H1 (cell line): ENCODE data around the gene CTNNA3. TPM values are rescaled to one million over a fixed set of nuclear protein-coding genes. Genes with fewer than 3 reads are reported as not detected.

ENCODE experiments used
- CTCF ChIA-PET: fragments of 300-600 bp; sonication (Branson Sonifier 250); formaldehyde crosslinking; loops from one replicate; lab custom pipeline; 2021; ENCODE audit not compliant: partially characterized antibody; lab: Charles Lee
- POLR2A ChIA-PET: fragments of 300-600 bp; sonication (Branson Sonifier 250); formaldehyde crosslinking; loops from one replicate; lab custom pipeline; 2021; ENCODE audit warnings: inconsistent platforms; ENCODE audit not compliant: partially characterized antibody; lab: Charles Lee
- DNase-seq, 2 experiments: peaks; one replicate each; pipeline versions ENCODE4 v3.0.0 to v3.0.0-alpha.2; 2010 to 2022; ENCODE audit warnings: low spot score in 2 of 2, low read depth in 1 of 2, mixed read lengths in 1 of 2
- FAIRE-seq: peaks from 2 replicates; lab custom pipeline; 2011; peaks lifted over from hg19 to GRCh38; lab: Jason Lieb, UNC
- H2AFZ ChIP-seq: 2 replicates; pipeline ENCODE4 v1.8.1; 2012; ENCODE audit warnings: low read length, inconsistent platforms
- H2AK5ac ChIP-seq: 2 replicates; pipeline ENCODE4 v1.6.1; 2013; ENCODE audit warnings: low read depth, low read length
- H2BK120ac ChIP-seq: replicated peaks from 2 replicates; pipeline ENCODE3; 2013; ENCODE audit warnings: low read depth, low read length, inconsistent platforms
- H2BK12ac ChIP-seq: 2 replicates; pipeline ENCODE4 v1.6.1; 2013; ENCODE audit warnings: low read depth, low read length
- H2BK15ac ChIP-seq: 2 replicates; pipeline ENCODE4 v1.6.1; 2013; ENCODE audit warnings: low read length
- H2BK20ac ChIP-seq: 2 replicates; pipeline ENCODE4 v1.6.1; 2013; ENCODE audit warnings: low read length
- H2BK5ac ChIP-seq: 2 replicates; pipeline ENCODE4 v1.6.1; 2013; ENCODE audit warnings: low read depth, low read length
- H3K14ac ChIP-seq: 2 replicates; pipeline ENCODE4 v1.6.1; 2013; ENCODE audit warnings: inconsistent platforms; ENCODE audit not compliant: insufficient read length
- H3K18ac ChIP-seq: 2 replicates; pipeline ENCODE4 v1.6.1; 2013; ENCODE audit warnings: low read length; ENCODE audit errors: extremely low read depth
- H3K23ac ChIP-seq: 2 replicates; pipeline ENCODE4 v1.6.1; 2013; ENCODE audit warnings: inconsistent platforms; ENCODE audit not compliant: insufficient read length
- H3K23me2 ChIP-seq: 2 replicates; pipeline ENCODE4 v1.6.1; 2013; ENCODE audit warnings: low read depth, low read length
- H3K27ac ChIP-seq: 2 replicates; pipeline ENCODE4 v1.6.1; 2011; ENCODE audit warnings: low read depth, low read length, inconsistent platforms
- H3K27me3 ChIP-seq, 4 experiments: replicated peaks in 1 of 4; 1 replicate in 1 of 4; 2 replicates in 3 of 4; pipeline versions ENCODE4 v1.6.1 to v1.8.1; 2011 to 2013; ENCODE audit warnings: low read length in 3 of 4, mild to moderate bottlenecking in 3 of 4, inconsistent platforms in 2 of 4, mixed read lengths in 2 of 4, moderate library complexity in 1 of 4; ENCODE audit not compliant: control insufficient read depth in 3 of 4, insufficient read depth in 3 of 4; ENCODE audit errors: extremely low read depth in 1 of 4
- H3K36me3 ChIP-seq, 4 experiments: 2 replicates each; pipeline versions ENCODE4 v1.6.1 to v1.8.1; 2011 to 2013; ENCODE audit warnings: mild to moderate bottlenecking in 4 of 4, low read length in 3 of 4, moderate library complexity in 2 of 4, control low read depth in 1 of 4, inconsistent platforms in 1 of 4; ENCODE audit not compliant: insufficient read depth in 4 of 4, control insufficient read depth in 2 of 4
- H3K4ac ChIP-seq: replicated peaks from 2 replicates; pipeline ENCODE3; 2013; ENCODE audit warnings: low read length, low read depth, mixed read lengths, inconsistent platforms; ENCODE audit not compliant: insufficient read length
- H3K4me1 ChIP-seq, 4 experiments: replicated peaks in 1 of 4; 1 replicate in 1 of 4; 2 replicates in 3 of 4; pipeline versions ENCODE4 v1.6.1 to v1.8.1; 2011 to 2013; ENCODE audit warnings: low read length in 3 of 4, inconsistent platforms in 2 of 4, mixed read lengths in 1 of 4; ENCODE audit not compliant: insufficient read depth in 4 of 4, control insufficient read depth in 3 of 4
- H3K4me2 ChIP-seq, 2 experiments: 2 replicates each; pipeline versions ENCODE4 v1.6.1 to v1.8.1; 2011 to 2013; ENCODE audit warnings: low read depth in 2 of 2, low read length in 2 of 2, control low read depth in 1 of 2, inconsistent platforms in 1 of 2, mild to moderate bottlenecking in 1 of 2; ENCODE audit not compliant: insufficient read depth in 1 of 2
- H3K4me3 ChIP-seq, 4 experiments: fragments of 200-600, 300-600 bp in 1 of 4; sonication (generic), shearing (Covaris generic), sonication (Bioruptor Twin) in 1 of 4; 2 replicates each; pipeline versions ENCODE4 v1.5.1 to v1.8.1; 2011 to 2016; ENCODE audit warnings: low read length in 4 of 4, low read depth in 3 of 4, control low read depth in 2 of 4, inconsistent platforms in 2 of 4, mild to moderate bottlenecking in 2 of 4, mixed read lengths in 1 of 4, moderate library complexity in 1 of 4; ENCODE audit not compliant: insufficient read depth in 2 of 4; ENCODE audit errors: extremely low read depth in 1 of 4
- H3K56ac ChIP-seq: replicated peaks from 2 replicates; pipeline ENCODE3; 2013; ENCODE audit warnings: low read depth, mild to moderate bottlenecking, mixed read lengths, low read length, inconsistent platforms; ENCODE audit not compliant: insufficient read length
- H3K79me1 ChIP-seq: 2 replicates; pipeline ENCODE4 v1.6.1; 2013; ENCODE audit warnings: low read depth, low read length, control low read depth
- H3K79me2 ChIP-seq, 2 experiments: 2 replicates each; pipeline versions ENCODE4 v1.6.1 to v1.8.1; 2012 to 2013; ENCODE audit warnings: low read length in 2 of 2, mild to moderate bottlenecking in 2 of 2, inconsistent platforms in 1 of 2; ENCODE audit not compliant: insufficient read depth in 2 of 2, control insufficient read depth in 1 of 2
- H3K9ac ChIP-seq, 4 experiments: replicated peaks in 1 of 4; 1 replicate in 1 of 4; 2 replicates in 3 of 4; pipeline versions ENCODE4 v1.6.1 to v1.8.1; 2011 to 2013; ENCODE audit warnings: low read depth in 3 of 4, low read length in 3 of 4, control low read depth in 2 of 4, mild to moderate bottlenecking in 2 of 4, moderate library complexity in 2 of 4, inconsistent platforms in 1 of 4; ENCODE audit errors: extremely low read depth in 1 of 4
- H3K9me3 ChIP-seq, 2 experiments: 2 replicates each; pipeline versions ENCODE4 v1.6.1 to v1.8.1; 2012 to 2013; ENCODE audit warnings: mild to moderate bottlenecking in 2 of 2, moderate library complexity in 2 of 2, control low read depth in 1 of 2, inconsistent platforms in 1 of 2, low read depth in 1 of 2, low read length in 1 of 2, mixed read lengths in 1 of 2; ENCODE audit not compliant: insufficient read depth in 2 of 2
- H4K20me1 ChIP-seq, 2 experiments: replicated peaks in 1 of 2; 2 replicates each; pipeline versions ENCODE3 to v1.8.1; 2011 to 2013; ENCODE audit warnings: inconsistent platforms in 2 of 2, low read length in 2 of 2, mild to moderate bottlenecking in 1 of 2; ENCODE audit not compliant: insufficient read depth in 2 of 2, control insufficient read depth in 1 of 2
- H4K5ac ChIP-seq: 2 replicates; pipeline ENCODE4 v1.6.1; 2013; ENCODE audit warnings: low read length, low read depth, mixed read lengths, inconsistent platforms; ENCODE audit not compliant: insufficient read length
- H4K8ac ChIP-seq: 2 replicates; pipeline ENCODE4 v1.8.0; 2013; ENCODE audit warnings: mild to moderate bottlenecking, moderate library complexity, low read length, inconsistent platforms; ENCODE audit not compliant: insufficient read depth; ENCODE audit errors: extremely low read depth
- H4K91ac ChIP-seq: replicated peaks from 2 replicates; pipeline ENCODE3; 2013; ENCODE audit warnings: low read length, mixed read lengths, inconsistent platforms; ENCODE audit not compliant: insufficient read length
- CHD2 ChIP-seq: IDR thresholded peaks from 2 replicates; pipeline ENCODE4 v1.6.1; 2012; ENCODE audit warnings: low read length, improper control_type of control experiment
- EP300 ChIP-seq, 2 experiments: IDR thresholded peaks; 1 replicate in 1 of 2; 2 replicates in 1 of 2; pipeline ENCODE4 v1.6.1; 2011 to 2012; ENCODE audit warnings: low read depth in 2 of 2, low read length in 2 of 2, mild to moderate bottlenecking in 2 of 2, borderline replicate concordance in 1 of 2, inconsistent platforms in 1 of 2, moderate library complexity in 1 of 2
- GTF2F1 ChIP-seq: IDR thresholded peaks from 2 replicates; pipeline ENCODE4 v1.6.1; 2012; ENCODE audit warnings: low read depth, low read length, improper control_type of control experiment, borderline replicate concordance
- JUND ChIP-seq: IDR thresholded peaks from 2 replicates; pipeline ENCODE4 v1.6.1; 2011; ENCODE audit warnings: mild to moderate bottlenecking, improper control_type of control experiment, low read length
- NANOG ChIP-seq: IDR thresholded peaks from 2 replicates; pipeline ENCODE4 v1.6.1; 2011; ENCODE audit warnings: low read length, low read depth, mild to moderate bottlenecking, inconsistent platforms; ENCODE audit not compliant: insufficient read depth, poor library complexity, severe bottlenecking
- POLR2AphosphoS5 ChIP-seq: IDR thresholded peaks from 2 replicates; pipeline ENCODE4 v1.6.1; 2011; ENCODE audit warnings: low read depth, low read length
- POU5F1 ChIP-seq: IDR thresholded peaks from 2 replicates; pipeline ENCODE4 v1.6.1; 2011; ENCODE audit warnings: low read depth, mild to moderate bottlenecking, low read length, moderate library complexity
- RAD21 ChIP-seq, 2 experiments: IDR thresholded peaks in 1 of 2; conservative IDR thresholded peaks in 1 of 2; 2 replicates each; pipeline ENCODE4 v1.6.1; 2011; ENCODE audit warnings: low read depth in 2 of 2, low read length in 2 of 2, improper control_type of control experiment in 1 of 2, inconsistent platforms in 1 of 2, mild to moderate bottlenecking in 1 of 2, moderate library complexity in 1 of 2
- SIRT6 ChIP-seq: IDR thresholded peaks from one replicate; pipeline ENCODE4 v1.7.1; 2012; ENCODE audit warnings: low read length, inconsistent platforms
- SIX5 ChIP-seq: IDR thresholded peaks from 2 replicates; pipeline ENCODE4 v1.6.1; 2011; ENCODE audit warnings: mild to moderate bottlenecking, low read depth, low read length
- SP4 ChIP-seq: IDR thresholded peaks from 2 replicates; pipeline ENCODE4 v1.6.1; 2012; ENCODE audit warnings: low read length, inconsistent platforms
- SRF ChIP-seq: IDR thresholded peaks from 2 replicates; pipeline ENCODE4 v1.6.1; 2011; ENCODE audit warnings: mild to moderate bottlenecking, low read depth, low read length, moderate library complexity
- TBP ChIP-seq: IDR thresholded peaks from 2 replicates; pipeline ENCODE4 v1.6.1; 2011; ENCODE audit warnings: low read depth, low read length, improper control_type of control experiment
- WGBS, 2 experiments: shearing (Covaris generic) in 1 of 2; methylation state at CpG; one replicate each; pipeline versions ENCODE4 v1.1.6 to v1.1.7; 2013 to 2015; ENCODE audit warnings: low lambda C conversion rate in 2 of 2, mixed read lengths in 2 of 2, inconsistent platforms in 1 of 2, low coverage in 1 of 2, missing lambda C conversion rate in 1 of 2; ENCODE audit not compliant: insufficient replicate concordance in 2 of 2, insufficient coverage in 1 of 2, insufficient read length in 1 of 2; ENCODE audit errors: extremely low coverage in 1 of 2, missing lambda C conversion rate in 1 of 2; 5-methylcytosine and 5-hydroxymethylcytosine counted together
- polyA plus RNA-seq, 7 experiments: library from polyadenylated mRNA; depleted of rRNA in 3 of 7; stranded (reverse) in 5 of 7; unstranded in 2 of 7; fragments of >200 nt in 5 of 7; fragments of 200-250 nt in 2 of 7; gene quantifications; 1 replicate in 5 of 7; 2 replicates in 1 of 7; 4 replicates in 1 of 7; pipeline versions ENCODE4 v1.2.1 to v1.2.3, GENCODE V29; 2011 to 2013; ENCODE audit warnings: missing spikeins in 2 of 7, mixed read lengths in 2 of 7
- total RNA-seq: library from RNA; stranded (reverse); fragmentation: NEBNext Ultra II Directional; extraction: Animal tissue kit (Norgen Biotek cat#: 25700); gene quantifications from 2 replicates; pipeline ENCODE4 v1.2.1, GENCODE V29; 2021
- TF ChIP-seq, protein P1 (sequence below): IDR thresholded peaks from 2 replicates; pipeline ENCODE4 v1.6.1; 2011; ENCODE audit warnings: low read depth, mild to moderate bottlenecking, low read length; ENCODE audit not compliant: insufficient read depth
- TF ChIP-seq, protein P2 (sequence below): IDR thresholded peaks from 2 replicates; pipeline ENCODE4 v1.6.1; 2012; ENCODE audit warnings: inconsistent platforms

CTNNA3 gene
- total and polyA plus RNA-seq, 2 of the 8 experiments (the other 6 are each of a cell fraction or from before 2014, with no cell fraction given): 1.3 to 1.5 TPM

DNA sequence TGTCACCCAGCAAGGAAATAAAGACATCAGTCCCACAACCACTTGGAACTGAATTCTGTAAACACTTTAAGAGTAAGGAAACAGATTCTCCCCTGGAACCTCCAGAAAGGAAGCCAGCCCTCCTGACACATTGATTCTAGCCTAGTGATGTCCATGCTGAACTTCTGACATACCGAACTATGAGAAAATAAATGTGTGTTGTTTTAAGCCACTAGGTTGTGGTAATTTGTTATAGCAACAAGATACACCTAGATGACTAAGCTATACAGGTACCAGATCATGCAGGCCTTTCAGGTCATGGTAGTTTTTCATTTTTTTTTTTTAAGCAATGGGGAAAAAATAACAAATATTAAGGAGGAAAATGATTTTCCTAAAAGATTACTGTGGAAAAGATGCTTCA is 807.8 kb downstream of the CTNNA3 start:
- no peaks in the 10 kb centered on the region for H3K36me3 ChIP-seq
- 100% methylated on average over 1 of the region's 1 CpG; no CpG with 5 or more reads in 1 of the 2 experiments for WGBS, 2 experiments
- FAIRE-seq (no peak), DNase-seq (no peak)
- H3K4ac ChIP-seq: no peak overlapping the region
- H3K9ac ChIP-seq: no peak overlapping the region
- ChIA-PET CTCF (no interaction called here), POLR2A (no interaction called here)
- no peaks in the 10 kb centered on the region for H4K20me1 ChIP-seq
- no peak overlapping the region for H2AFZ ChIP-seq
- H3K18ac ChIP-seq: no peak overlapping the region
- no peak overlapping the region for H2AK5ac ChIP-seq
- peaks cover 0 to 4% (median 0%) of the 10 kb centered on the region in 4 experiments; a peak in 2 of 7 replicates for H3K4me1 ChIP-seq
- no peaks in the 10 kb centered on the region for H3K79me1 ChIP-seq
- H2BK20ac ChIP-seq: no peak overlapping the region
- no peak overlapping the region for H2BK120ac ChIP-seq
- no peak overlapping the region for H4K91ac ChIP-seq
- H3K27ac ChIP-seq: no peak overlapping the region
- no peak overlapping the region for H4K5ac ChIP-seq
- H2BK12ac ChIP-seq: no peak overlapping the region
- no peaks in the 10 kb centered on the region for H3K27me3 ChIP-seq
- no peaks in the 10 kb centered on the region for H3K9me3 ChIP-seq
- no peaks in the 10 kb centered on the region for H3K23me2 ChIP-seq
- no peaks in the 10 kb centered on the region for H3K79me2 ChIP-seq
- no peak overlapping the region for H4K8ac ChIP-seq
- no peak overlapping the region for H2BK15ac ChIP-seq
- H3K23ac ChIP-seq: no peak overlapping the region
- no peak overlapping the region for H3K56ac ChIP-seq
- no peak overlapping the region for H3K14ac ChIP-seq
- no peak overlapping the region for H3K4me3 ChIP-seq
- no peak overlapping the region for H3K4me2 ChIP-seq
- no peak overlapping the region for H2BK5ac ChIP-seq
- TF ChIP-seq EP300 (IDR thresholded peaks at IDR 0.05; ENCODE audit: borderline replicate concordance in 1 of 2, low read depth in 2 of 2, low read length in 2 of 2): no peak
- no peak for TF ChIP-seq TBP
- no peak for TF ChIP-seq SIRT6
- no peak for TF ChIP-seq GTF2F1
- TF ChIP-seq POLR2AphosphoS5: no peak
- TF ChIP-seq, protein P1, sequence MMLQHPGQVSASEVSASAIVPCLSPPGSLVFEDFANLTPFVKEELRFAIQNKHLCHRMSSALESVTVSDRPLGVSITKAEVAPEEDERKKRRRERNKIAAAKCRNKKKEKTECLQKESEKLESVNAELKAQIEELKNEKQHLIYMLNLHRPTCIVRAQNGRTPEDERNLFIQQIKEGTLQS: no peak
- no peak for TF ChIP-seq SP4
- no peak for TF ChIP-seq RAD21 (IDR thresholded peaks at IDR 0.05 in 1 of 2, conservative IDR thresholded peaks at IDR 0.05 in 1 of 2; ENCODE audit: low read depth in 2 of 2, low read length in 2 of 2)
- no peak for TF ChIP-seq SIX5
- no peak for TF ChIP-seq NANOG
- TF ChIP-seq, protein P2, sequence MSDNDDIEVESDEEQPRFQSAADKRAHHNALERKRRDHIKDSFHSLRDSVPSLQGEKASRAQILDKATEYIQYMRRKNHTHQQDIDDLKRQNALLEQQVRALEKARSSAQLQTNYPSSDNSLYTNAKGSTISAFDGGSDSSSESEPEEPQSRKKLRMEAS: no peak
- no peak for TF ChIP-seq CHD2
- TF ChIP-seq POU5F1: no peak
- TF ChIP-seq SRF: no peak
- TF ChIP-seq JUND: no peak
